HG02885 (cell line): ENCODE measurements around the gene VWA3A.
"Not testable (repeated sequence)": the region's sequence is repeated elsewhere in the genome, so short reads cannot be mapped to it uniquely, and the experiment has no call there.

ENCODE experiments used
- ATAC-seq: cut with Tn5 transposase; IDR thresholded peaks from one replicate; pipeline ENCODE4 v1.9.1; 2021; ENCODE audit warnings: mild to moderate bottlenecking; ENCODE audit not compliant: unreplicated experiment, poor library complexity

The VWA3A gene

GRCh38 chr16:22128537-22128936 is 36.2 kb downstream of the VWA3A start:
- not testable (repeated sequence) for ATAC-seq

GRCh38 chr16:22130528-22130927 is 38.2 kb downstream of the VWA3A start:
- ATAC-seq, result no peak

DNA sequence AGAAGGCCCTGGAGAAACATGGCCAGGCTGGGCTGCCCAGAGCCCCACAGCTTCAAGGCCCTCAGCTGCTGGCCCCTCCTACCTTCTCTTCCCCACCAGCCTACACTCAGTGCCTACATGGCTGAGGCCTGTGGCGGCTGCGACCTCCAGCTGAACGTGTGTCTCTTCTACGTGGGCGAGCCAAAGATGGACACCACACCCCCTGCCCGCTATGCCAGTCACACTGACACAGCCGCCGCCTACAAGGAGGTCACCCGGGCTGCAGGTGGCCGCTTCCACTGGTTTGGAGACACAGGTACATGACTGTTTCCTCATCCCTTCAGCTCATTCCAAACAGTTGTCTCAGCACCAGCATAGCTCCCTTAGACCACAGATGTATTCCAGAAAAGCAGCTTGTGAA is 40.5 kb downstream of the VWA3A start:
- ATAC-seq, result no peak

GRCh38 chr16:22138482-22138881 is 46.1 kb downstream of the VWA3A start:
- no peak for ATAC-seq

- no peak for ATAC-seq
Measured at GRCh38 chr16:22139008-22139407, 46.7 kb downstream of the VWA3A start.

DNA sequence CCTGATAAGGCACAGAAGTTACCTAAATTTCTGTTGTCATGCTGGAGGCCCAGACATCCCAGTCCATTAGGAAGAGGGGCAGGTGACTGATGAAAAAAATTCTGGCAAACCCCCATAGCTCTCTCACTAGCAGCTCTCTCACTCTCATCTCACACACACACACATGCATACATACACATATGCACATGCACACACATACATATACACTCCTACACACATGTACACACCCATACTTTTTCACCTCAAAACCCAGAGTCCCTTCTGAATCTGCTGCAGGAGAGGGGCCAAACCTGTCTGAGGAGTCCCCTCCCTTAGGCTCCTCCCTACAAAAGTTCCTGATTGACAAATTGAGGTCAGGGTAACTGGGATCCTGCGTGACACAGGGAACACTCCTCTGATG is 47.4 kb downstream of the VWA3A start:
- no peak for ATAC-seq

- no peak for ATAC-seq
Measured at GRCh38 chr16:22141767-22142166, 49.4 kb downstream of the VWA3A start.

- no peak for ATAC-seq
Measured at GRCh38 chr16:22144520-22144919, 52.2 kb downstream of the VWA3A start.

- ATAC-seq, result no peak
Measured at GRCh38 chr16:22147853-22148252, 55.5 kb downstream of the VWA3A start.

- no peak for ATAC-seq
Measured at GRCh38 chr16:22151246-22151998, 59.1 kb downstream of the VWA3A start.

GRCh38 chr16:22152316-22152715 is 60.0 kb downstream of the VWA3A start:
- no peak for ATAC-seq

DNA sequence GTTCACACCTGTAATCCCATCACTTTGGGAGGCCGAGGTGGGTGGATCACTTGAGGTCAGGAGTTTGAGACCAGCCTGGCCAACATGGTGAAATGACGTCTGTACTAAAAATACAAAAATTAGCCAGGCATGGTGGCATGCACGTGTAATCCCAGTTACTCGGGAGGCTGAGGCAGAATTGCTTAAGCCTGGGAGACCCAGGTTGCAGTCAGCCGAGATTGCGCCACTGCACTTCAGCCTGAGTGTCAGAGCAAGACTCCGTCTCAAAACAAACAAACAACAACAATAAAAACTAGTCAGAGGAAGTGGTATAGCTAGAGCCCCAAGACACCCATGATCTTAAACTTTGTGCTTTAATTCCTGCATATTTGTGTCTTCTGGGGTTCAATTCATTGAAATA is 60.7 kb downstream of the VWA3A start:
- ATAC-seq, result not testable (repeated sequence)

- no peak for ATAC-seq
Measured at GRCh38 chr16:22161401-22161800, 69.1 kb downstream of the VWA3A start.

GRCh38 chr16:22161999-22162655 is 69.8 kb downstream of the VWA3A start, which contains the start of gene SDR42E2:
TSS of gene SDR42E2 (plus strand) at chr16:22162506. CDS start at chr16:22165583, 3,077 bp downstream.
- no peak for ATAC-seq

DNA sequence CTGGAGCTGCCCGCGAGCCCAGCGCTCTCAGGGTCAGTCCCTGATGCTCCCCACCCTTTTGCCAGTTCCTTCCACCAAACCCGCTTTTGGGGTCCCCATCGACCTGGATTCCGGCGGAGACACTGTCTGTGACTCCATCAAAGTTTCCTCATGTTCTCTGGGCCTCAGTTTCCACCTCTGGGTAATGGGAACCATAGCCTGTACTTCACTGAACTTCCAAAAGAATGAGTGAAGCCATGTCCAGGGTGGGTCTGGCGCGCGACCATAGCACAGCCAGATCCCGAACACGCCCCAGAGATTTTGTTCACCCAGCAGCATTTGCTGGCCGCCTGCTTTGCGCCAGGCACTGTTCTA is 70.3 kb downstream of the VWA3A start:
- ATAC-seq, result no peak

- no peak for ATAC-seq
Measured at GRCh38 chr16:22163806-22164205, 71.5 kb downstream of the VWA3A start.

GRCh38 chr16:22164482-22164881 is 72.1 kb downstream of the VWA3A start:
- ATAC-seq, result no peak

- ATAC-seq, result no peak
Measured at GRCh38 chr16:22165508-22166285, 73.4 kb downstream of the VWA3A start.

DNA sequence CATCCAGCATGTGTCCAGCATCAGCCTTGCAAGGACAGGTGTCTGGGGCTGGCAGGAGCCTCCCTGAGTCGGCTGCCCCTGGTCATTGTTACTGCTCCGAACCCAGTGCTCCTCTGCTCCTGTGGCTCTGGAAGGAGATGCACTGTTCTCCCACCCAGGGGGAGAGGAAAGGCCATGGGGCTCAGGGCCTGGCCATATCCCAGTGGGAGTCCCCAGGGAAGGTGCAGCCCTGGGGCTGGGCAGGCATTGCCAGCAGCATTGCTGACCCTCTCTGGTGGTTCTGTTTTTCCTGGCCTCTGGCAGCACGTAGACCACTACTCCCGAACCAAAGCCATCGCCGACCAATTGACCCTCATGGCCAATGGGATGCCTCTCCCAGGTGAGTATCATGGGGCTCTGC is 79.6 kb downstream of the VWA3A start:
- no peak for ATAC-seq

DNA sequence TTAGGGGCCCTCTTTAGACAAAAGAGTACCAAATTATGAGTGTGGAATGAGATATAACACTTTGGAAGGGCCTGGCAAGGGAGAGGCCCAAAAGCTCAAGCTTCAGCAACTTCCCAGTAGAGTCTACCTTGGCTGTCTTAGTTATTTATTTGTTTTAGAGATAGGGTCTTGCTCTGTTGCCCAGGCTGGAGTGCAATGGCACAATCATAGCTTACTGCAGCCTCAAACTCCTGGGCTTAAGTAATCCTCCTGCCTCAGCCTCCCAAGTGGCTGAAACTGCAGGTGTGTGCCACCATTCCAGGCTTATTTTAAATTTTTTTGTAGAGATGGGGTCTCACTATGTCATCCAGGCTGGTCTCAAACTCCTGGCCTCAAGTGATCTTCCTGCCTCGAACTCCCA is 80.3 kb downstream of the VWA3A start:
- not testable (repeated sequence) for ATAC-seq

DNA sequence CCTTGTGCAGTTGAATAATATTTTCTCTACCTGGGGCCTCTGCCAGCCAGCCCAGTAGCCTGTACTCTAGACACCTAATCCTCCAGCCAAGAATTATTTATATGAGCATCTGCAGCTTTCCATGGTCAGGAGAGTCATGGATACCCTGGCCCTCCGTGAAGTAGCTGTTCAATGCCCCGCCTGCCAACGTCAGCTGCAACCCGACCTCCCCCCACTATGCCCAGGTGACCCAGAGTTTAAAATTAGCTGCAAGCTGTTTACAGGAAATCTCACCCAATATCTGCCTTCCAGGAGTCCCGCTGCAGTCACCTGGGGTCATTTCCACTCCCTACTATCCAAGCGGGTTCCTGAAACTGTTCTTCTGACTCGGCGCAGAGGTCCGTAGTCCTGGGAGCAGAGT is 82.3 kb downstream of the VWA3A start:
- ATAC-seq, result no peak
